ENCODE data around the gene GPR132. TPM values are rescaled to one million over a fixed set of nuclear protein-coding genes. Genes with fewer than 3 reads are reported as not detected.

GPR132 gene
- total RNA-seq, 3 donors from 2014 or later (not counting 1 experiment from before 2014, with no cell fraction given), result 18.2 to 30.3 (median 26.7) TPM

GRCh38 chr14:105069522-105069870, 4.3 kb upstream of the GPR132 start:
- no peak overlapping the region for H3K27ac ChIP-seq (ENCODE audit: low read length)

DNA sequence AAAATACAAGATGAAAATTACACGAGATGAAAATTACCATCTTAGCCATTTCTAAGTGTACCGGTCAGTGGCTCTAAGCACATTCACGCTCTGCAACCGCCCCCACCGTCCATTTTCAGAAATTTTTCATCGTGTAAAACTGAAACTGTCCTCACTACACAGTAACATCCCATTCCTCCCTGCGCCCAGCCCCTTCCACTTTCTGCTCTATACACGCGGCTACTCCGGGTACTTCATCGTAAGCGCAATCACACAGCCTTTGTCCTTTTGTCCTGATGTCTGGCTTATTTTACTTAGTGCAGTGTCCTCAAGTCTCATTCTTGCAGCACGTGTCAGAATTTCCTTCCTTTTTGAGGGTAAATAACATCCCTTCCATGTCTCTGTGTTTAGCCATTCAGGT, 3.6 kb upstream of the GPR132 start:
- H3K9me3 Mint-ChIP-seq, result no peaks in the 10 kb centered on the region
- ATAC-seq, result no peak
- no peaks in the 10 kb centered on the region for H3K27me3 Mint-ChIP-seq (ENCODE audit: low read depth in 2 of 2)
- no peaks in the 10 kb centered on the region for H3K36me3 Mint-ChIP-seq
- H3K9me3 ChIP-seq (ENCODE audit: control insufficient read depth, insufficient read depth, low read length), result no peaks in the 10 kb centered on the region
- no peaks in the 10 kb centered on the region for H3K27me3 ChIP-seq (ENCODE audit: control insufficient read depth, insufficient read depth, low read length)
- H3K4me3 Mint-ChIP-seq, result no peak overlapping the region
- intact Hi-C loops (cut with micrococcal nuclease), result no loop called here
- peak overlapping the region; percentile 51 to 59 for H3K27ac Mint-ChIP-seq
- WGBS (ENCODE audit: insufficient coverage), result 65% methylated on average over 13 of the region's 13 CpGs
- H3K4me3 ChIP-seq (ENCODE audit: low read length), result no peak overlapping the region
- peaks cover 18 to 50% of the 10 kb centered on the region in 2 donors for H3K4me1 Mint-ChIP-seq
- H3K36me3 ChIP-seq (ENCODE audit: control insufficient read depth, insufficient read depth, low read length), result no peaks in the 10 kb centered on the region
- TF ChIP-seq, protein P1, sequence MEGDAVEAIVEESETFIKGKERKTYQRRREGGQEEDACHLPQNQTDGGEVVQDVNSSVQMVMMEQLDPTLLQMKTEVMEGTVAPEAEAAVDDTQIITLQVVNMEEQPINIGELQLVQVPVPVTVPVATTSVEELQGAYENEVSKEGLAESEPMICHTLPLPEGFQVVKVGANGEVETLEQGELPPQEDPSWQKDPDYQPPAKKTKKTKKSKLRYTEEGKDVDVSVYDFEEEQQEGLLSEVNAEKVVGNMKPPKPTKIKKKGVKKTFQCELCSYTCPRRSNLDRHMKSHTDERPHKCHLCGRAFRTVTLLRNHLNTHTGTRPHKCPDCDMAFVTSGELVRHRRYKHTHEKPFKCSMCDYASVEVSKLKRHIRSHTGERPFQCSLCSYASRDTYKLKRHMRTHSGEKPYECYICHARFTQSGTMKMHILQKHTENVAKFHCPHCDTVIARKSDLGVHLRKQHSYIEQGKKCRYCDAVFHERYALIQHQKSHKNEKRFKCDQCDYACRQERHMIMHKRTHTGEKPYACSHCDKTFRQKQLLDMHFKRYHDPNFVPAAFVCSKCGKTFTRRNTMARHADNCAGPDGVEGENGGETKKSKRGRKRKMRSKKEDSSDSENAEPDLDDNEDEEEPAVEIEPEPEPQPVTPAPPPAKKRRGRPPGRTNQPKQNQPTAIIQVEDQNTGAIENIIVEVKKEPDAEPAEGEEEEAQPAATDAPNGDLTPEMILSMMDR (IDR thresholded peaks at IDR 0.05), result no peak
- no peak overlapping the region for H3K27ac ChIP-seq (ENCODE audit: low read length)
- DNase-seq, result no peak
- H3K4me1 ChIP-seq (ENCODE audit: control insufficient read depth, insufficient read depth, low read length), result peaks cover 71% of the 10 kb centered on the region

More at GRCh38 chr14:105069522-105069870, 4.3 kb upstream of the GPR132 start:
- Mint-ChIP-seq H3K9me3 (no peaks in the 10 kb centered on the region), H3K27me3 (ENCODE audit: low read depth in 2 of 2) (no peaks in the 10 kb centered on the region), H3K36me3 (no peaks in the 10 kb centered on the region), H3K27ac (peak overlapping the region; percentile 51 to 76), H3K4me1 (peaks cover 12 to 43% of the 10 kb centered on the region in 2 donors), H3K4me3 (no peak overlapping the region)
- ATAC-seq, result no peak
- Histone ChIP-seq H3K4me3 (ENCODE audit: low read length) (no peak overlapping the region), H3K4me1 (ENCODE audit: control insufficient read depth, insufficient read depth, low read length) (peaks cover 68% of the 10 kb centered on the region), H3K27me3 (ENCODE audit: control insufficient read depth, insufficient read depth, low read length) (no peaks in the 10 kb centered on the region), H3K9me3 (ENCODE audit: control insufficient read depth, insufficient read depth, low read length) (no peaks in the 10 kb centered on the region), H3K36me3 (ENCODE audit: control insufficient read depth, insufficient read depth, low read length) (no peaks in the 10 kb centered on the region)
- no peak for DNase-seq
- intact Hi-C loops (cut with micrococcal nuclease), result no loop called here
- TF ChIP-seq, protein P1 (IDR thresholded peaks at IDR 0.05), result no peak
- WGBS (ENCODE audit: insufficient coverage), result 88% methylated on average over 10 of the region's 10 CpGs

- intact Hi-C loops (cut with micrococcal nuclease), result no loop called here
- DNase-seq, result no peak
Observed at GRCh38 chr14:105067969-105068301, 2.7 kb upstream of the GPR132 start.

More at GRCh38 chr14:105067969-105068301, 2.7 kb upstream of the GPR132 start:
- no peaks in the 10 kb centered on the region for H3K27me3 Mint-ChIP-seq (ENCODE audit: low read depth in 2 of 2)
- no peak overlapping the region for H3K27ac ChIP-seq (ENCODE audit: low read length)
- no peaks in the 10 kb centered on the region for H3K36me3 ChIP-seq (ENCODE audit: control insufficient read depth, insufficient read depth, low read length)
- peaks cover 21 to 52% of the 10 kb centered on the region in 2 donors for H3K4me1 Mint-ChIP-seq
- no peak overlapping the region for H3K4me3 ChIP-seq (ENCODE audit: low read length)
- WGBS (ENCODE audit: insufficient coverage), result 94% methylated on average over 12 of the region's 12 CpGs
- TF ChIP-seq, protein P1 (IDR thresholded peaks at IDR 0.05), result no peak
- H3K27me3 ChIP-seq (ENCODE audit: control insufficient read depth, insufficient read depth, low read length), result no peaks in the 10 kb centered on the region
- no peaks in the 10 kb centered on the region for H3K9me3 ChIP-seq (ENCODE audit: control insufficient read depth, insufficient read depth, low read length)
- no peaks in the 10 kb centered on the region for H3K36me3 Mint-ChIP-seq
- no peak for ATAC-seq
- H3K9me3 Mint-ChIP-seq, result no peaks in the 10 kb centered on the region
- peak overlapping the region; percentile 51 to 96 for H3K27ac Mint-ChIP-seq
- peaks cover 80% of the 10 kb centered on the region for H3K4me1 ChIP-seq (ENCODE audit: control insufficient read depth, insufficient read depth, low read length)
- no peak overlapping the region for H3K4me3 Mint-ChIP-seq
